ENCODE measurements around the gene MZF1.

The MZF1 gene

DNA sequence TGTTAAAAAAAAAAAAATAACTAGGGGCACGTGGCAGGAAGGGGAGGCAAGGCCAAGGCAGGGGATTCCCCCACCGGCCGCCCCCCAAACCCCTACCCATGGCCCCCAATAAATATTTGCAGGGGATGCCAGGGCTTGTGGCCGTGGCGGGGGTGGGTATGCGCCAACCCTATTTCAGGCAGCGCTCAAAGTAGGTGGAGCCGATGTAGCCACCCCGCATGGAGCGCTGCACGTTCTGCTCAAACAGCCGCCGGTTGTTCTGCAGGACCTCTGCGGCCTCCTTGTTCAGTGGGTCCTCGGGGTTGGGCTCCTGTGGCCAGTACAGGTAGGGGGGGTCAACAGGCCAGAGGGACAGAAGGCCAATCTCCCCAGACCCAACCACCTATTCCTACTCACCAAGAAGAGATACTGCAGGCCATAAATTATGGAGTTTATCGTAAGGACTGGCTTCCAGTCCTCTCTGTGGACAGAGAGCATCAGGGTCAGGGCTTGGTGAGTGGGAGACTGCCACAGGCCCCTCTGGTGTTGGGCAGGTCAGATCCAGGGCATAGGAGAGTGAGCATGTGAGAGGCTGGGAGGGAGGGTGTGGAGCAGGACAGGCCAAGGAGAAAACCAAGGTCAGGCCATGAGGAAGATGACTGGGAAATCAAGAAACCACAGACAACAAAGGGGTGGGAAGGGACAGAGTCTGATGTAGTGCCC, 17.1 kb downstream of the MZF1 start:
- DNase-seq (ENCODE audit: low spot score) = no peak

DNA sequence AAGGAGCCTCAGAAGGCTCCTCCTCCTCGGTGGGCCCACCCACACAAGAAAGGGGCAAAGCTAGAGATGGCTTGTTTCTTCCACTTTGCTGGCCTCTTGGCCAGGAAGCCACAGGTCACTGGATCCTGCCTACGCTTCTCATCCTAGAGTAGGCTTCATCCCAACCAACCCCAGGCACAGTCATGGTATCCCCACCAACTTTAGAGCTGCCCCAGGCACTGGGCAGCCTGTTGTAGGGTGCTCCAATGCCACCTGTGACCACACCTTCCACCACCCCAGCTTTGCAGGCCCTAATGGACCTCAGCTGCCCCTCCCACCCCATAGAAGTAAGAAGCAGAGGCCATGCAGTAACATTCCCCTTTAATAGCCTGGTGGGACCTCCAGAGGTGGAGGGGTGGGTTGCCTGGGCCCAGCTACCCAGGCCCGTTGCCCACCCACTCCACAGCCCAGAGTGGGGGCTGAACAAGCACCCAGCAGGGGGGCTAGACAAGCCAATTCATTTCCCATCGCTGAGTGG, 17.7 kb downstream of the MZF1 start:
- no peak for DNase-seq (ENCODE audit: low spot score)

DNA sequence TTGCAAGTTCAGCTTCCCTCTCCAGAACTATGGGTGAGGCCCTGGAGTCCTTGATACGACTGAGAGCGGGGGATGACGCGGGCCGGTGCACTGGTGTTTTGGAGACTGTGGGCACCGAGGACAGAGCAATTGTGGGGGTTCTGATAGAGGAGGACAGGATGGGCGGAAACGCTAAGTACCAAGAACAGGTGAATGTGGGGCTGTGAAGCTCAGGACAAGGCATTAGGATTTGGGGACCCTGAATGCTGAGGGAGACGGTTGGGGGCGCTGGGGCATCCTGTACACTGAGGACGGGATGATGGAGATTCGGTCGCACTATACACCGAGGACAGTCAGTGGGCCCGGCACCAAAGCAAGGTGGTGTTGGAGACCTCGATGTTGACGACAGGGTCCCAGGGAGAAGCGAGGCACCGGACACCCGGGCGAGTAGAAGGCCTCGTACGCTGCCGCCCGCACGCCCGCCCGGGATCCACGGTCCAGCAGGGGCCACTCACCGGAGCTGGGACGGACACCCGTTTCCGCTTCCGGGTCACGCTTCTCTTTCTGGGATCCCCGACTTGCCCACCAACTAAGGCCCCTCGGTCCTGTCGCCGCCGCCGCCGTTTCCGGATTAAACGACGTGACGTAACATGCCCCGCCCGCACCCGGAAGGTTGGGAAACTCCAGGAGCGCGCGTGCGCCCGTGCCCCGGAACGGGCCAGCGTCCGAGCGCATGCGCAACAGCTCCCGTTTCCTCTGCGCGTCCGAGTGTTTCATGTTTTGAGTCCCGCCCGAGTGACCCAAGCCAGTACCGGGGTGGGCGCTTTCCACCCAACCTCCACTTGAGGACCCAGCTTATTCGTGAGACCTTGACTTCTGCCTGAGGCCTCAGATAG, 18.4 kb downstream of the MZF1 start, which contains the start of gene CHMP2A:
Gene CHMP2A (minus strand): TSS at position 612 of the 875 bp plus-strand sequence. CDS start 893 bp downstream, outside the sequence.
- DNase-seq (ENCODE audit: low spot score) = peak; percentile 95

DNA sequence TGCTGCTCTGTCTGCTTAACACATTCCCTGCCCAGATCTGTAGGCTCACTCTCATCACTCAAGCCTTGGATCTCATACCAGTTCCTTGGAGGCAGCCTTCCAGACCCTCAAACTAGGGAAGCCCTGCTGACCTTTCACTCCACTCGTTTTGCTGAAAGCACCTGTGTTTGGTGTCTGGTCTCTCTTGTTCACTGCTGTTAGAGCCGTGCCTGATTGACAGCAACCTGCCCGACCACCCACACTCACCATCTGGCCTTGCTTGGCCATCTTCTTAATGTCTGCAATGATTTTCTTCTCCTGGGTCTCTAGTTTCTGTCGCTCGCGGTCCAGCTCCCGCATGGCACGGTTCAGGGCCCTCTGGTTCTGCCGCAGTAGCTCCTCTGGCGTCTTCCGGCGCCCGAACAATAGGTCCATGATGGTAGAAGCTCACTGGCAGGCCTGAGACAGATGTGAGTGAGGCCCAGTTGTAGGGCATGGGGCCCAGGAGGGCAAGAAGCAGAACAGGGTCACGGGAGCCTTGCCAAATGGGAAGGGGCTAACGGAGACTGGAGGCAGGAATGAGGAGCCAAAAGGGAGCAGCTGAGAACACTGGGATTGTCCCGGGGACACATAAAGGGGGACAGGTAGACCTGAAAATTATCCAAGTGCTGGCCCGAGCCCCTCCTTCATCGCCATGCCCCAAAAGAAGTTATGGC, 19.2 kb downstream of the MZF1 start:
- peak; percentile 42 for DNase-seq (ENCODE audit: low spot score)

DNA sequence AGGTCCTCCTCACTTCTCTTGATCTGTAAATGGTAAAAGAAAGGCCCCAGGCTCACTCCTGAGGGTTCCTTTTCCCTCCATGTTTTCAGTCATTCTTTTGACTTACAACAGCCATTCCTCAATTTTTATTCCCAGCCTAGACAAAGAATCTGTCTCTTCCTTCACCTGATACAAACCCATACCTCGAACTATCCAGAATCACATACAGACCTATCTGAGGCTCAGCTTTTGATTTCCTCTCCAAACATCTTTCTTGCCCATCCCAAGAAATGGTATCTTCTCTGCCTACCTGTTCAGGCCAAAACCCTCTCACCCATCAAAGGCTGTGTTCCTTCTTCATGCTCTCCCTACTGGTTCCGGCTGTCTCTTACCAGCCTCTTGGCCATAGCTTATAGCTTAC, 20.5 kb downstream of the MZF1 start:
- DNase-seq (ENCODE audit: low spot score) = peak; percentile 33

DNA sequence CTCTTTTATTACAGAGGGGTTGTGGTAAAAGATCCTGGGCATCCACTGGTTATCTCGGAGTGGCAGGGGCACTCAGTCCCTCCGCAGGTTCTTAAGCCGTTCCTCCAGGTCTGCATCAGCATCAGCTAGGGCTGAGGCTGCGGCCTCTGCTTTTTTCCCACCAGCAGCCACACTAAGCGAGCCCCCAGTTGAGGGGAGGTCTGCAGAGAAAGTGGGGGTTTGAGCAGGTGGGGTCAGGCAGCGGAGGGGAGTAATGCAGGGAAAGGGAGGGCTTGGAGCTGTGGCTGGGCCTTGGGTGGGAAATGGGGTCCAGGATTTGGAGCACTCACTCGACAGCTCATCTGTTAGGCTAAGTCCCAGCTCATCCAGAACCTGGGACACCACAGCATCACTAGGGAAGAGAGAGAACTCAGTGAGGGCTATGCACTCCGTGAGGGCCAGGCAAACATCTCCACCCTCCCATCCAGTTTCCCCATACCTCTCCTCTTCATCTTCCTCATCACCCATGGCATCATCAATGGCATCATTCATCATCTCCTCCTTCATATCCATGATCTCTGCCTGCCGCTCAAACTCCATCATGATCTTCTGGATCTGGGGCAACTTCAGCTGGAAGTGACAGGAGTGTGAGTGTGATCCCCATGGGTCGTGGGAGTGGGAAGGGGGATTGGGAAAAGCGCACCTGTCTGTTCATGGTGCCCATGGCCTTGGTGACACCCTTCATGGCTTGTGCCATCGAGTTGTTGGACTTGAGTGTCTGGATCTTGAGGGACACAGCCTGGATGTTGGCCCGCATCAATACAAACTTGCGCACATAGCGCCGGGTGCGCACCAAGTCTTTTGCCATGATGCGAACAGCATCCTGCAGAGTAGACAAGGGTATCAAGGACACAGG, 21.3 kb downstream of the MZF1 start:
- DNase-seq (ENCODE audit: low spot score) = peak; percentile 35

GRCh38 chr19:58551123-58551497, 22.0 kb downstream of the MZF1 start:
- DNase-seq (ENCODE audit: low spot score) = no peak

GRCh38 chr19:58550362-58551122, 22.6 kb downstream of the MZF1 start:
- peak; percentile 27 for DNase-seq (ENCODE audit: low spot score)

- no peak for DNase-seq (ENCODE audit: low spot score)
Observed at GRCh38 chr19:58549664-58550361, 23.3 kb downstream of the MZF1 start.

DNA sequence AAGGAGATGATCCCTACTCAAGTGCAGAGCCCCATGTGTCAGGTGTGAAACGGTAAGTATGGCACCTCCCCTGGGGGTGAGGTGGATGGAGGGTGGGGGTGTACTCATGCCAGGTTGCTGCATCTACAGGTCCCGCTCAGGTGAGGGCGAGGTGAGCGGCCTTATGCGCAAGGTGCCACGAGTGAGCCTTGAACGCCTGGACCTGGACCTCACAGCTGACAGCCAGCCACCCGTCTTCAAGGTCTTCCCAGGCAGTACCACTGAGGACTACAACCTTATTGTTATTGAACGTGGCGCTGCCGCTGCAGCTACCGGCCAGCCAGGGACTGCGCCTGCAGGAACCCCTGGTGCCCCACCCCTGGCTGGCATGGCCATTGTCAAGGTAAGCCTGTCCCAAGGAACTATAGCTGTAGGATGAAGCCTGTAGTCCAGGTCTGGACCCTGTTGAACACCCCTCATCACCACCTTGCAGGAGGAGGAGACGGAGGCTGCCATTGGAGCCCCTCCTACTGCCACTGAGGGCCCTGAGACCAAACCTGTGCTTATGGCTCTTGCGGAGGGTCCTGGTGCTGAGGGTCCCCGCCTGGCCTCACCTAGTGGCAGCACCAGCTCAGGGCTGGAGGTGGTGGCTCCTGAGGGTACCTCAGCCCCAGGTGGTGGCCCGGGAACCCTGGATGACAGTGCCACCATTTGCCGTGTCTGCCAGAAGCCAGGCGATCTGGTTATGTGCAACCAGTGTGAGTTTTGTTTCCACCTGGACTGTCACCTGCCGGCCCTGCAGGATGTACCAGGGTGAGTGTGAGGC, 24.1 kb downstream of the MZF1 start:
- DNase-seq (ENCODE audit: low spot score) = no peak

- DNase-seq (ENCODE audit: low spot score) = no peak
Observed at GRCh38 chr19:58547323-58548312, 25.5 kb downstream of the MZF1 start.

- DNase-seq (ENCODE audit: low spot score) = no peak
Observed at GRCh38 chr19:58546019-58546530, 27.1 kb downstream of the MZF1 start.

GRCh38 chr19:58545286-58546018, 27.7 kb downstream of the MZF1 start:
- no peak for DNase-seq (ENCODE audit: low spot score)

DNA sequence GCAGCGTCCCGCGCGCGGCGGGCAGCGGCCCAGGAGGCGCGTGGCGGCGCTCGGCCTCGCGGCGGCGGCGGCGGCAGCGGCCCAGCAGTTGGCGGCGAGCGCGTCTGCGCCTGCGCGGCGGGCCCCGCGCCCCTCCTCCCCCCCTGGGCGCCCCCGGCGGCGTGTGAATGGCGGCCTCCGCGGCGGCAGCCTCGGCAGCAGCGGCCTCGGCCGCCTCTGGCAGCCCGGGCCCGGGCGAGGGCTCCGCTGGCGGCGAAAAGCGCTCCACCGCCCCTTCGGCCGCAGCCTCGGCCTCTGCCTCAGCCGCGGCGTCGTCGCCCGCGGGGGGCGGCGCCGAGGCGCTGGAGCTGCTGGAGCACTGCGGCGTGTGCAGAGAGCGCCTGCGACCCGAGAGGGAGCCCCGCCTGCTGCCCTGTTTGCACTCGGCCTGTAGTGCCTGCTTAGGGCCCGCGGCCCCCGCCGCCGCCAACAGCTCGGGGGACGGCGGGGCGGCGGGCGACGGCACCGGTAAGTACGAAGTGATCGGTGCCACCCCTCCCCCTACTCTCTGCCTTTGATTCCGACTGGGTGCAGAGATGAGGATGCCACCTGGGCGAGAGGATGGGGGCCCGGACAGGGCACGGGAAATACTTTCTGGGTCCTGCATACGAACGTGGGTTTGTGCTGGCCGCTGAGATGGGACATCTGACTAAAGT, 28.4 kb downstream of the MZF1 start:
- peak; percentile 59 for DNase-seq (ENCODE audit: low spot score)

- DNase-seq (ENCODE audit: low spot score) = peak; percentile 99
Observed at GRCh38 chr19:58543826-58544590, 29.1 kb downstream of the MZF1 start, which contains the start of gene TRIM28. TRIM28 (plus strand) TSS chr19:58544064; CDS start chr19:58544758, 694 bp downstream.
